Kasumi-1 (cell line): ENCODE data around the gene PCED1A.
"Not testable (repeated sequence)": the region's sequence is repeated elsewhere in the genome, so short reads cannot be mapped to it uniquely, and the experiment has no call there.

Experiments used
- DNase-seq, 2 experiments: peaks; one replicate each; lab custom pipeline; 2025; lab: John Stamatoyannopoulos, UW

PCED1A gene

GRCh38 chr20:2829376-2829775 is 11.1 kb downstream of the PCED1A start:
- DNase-seq, result no peak

GRCh38 chr20:2826655-2827054 is 13.8 kb downstream of the PCED1A start:
- no peak for DNase-seq

- DNase-seq, result no peak
These were observed 14.7 kb downstream of the PCED1A start for GRCh38 chr20:2825761-2826160.

- DNase-seq, result no peak
These were observed 18.4 kb downstream of the PCED1A start for GRCh38 chr20:2822073-2822472.

GRCh38 chr20:2820896-2821869 is 19.3 kb downstream of the PCED1A start:
- no peak for DNase-seq

GRCh38 chr20:2820084-2820895 is 20.2 kb downstream of the PCED1A start:
- DNase-seq, result no peak

GRCh38 chr20:2817891-2818595 is 22.4 kb downstream of the PCED1A start:
- DNase-seq, result no peak

GRCh38 chr20:2817341-2817726 is 23.1 kb downstream of the PCED1A start:
- no peak for DNase-seq

GRCh38 chr20:2816583-2817340 is 23.7 kb downstream of the PCED1A start:
- DNase-seq, result no peak

GRCh38 chr20:2816030-2816582 is 24.3 kb downstream of the PCED1A start, which contains the start of gene TMEM239:
TSS of gene TMEM239 (plus strand) at chr20:2816364. CDS start at chr20:2816555, 191 bp downstream.
- DNase-seq, result no peak

- no peak for DNase-seq
These were observed 25.1 kb downstream of the PCED1A start for GRCh38 chr20:2815242-2815900.

GRCh38 chr20:2814587-2815051 is 25.8 kb downstream of the PCED1A start, which contains the start of gene C20orf141:
TSS of gene C20orf141 (plus strand) at chr20:2814987. CDS start at chr20:2815185, 198 bp downstream.
- peak; percentile 69 to 73 for DNase-seq

- no peak for DNase-seq
These were observed 26.4 kb downstream of the PCED1A start for GRCh38 chr20:2814076-2814475.

GRCh38 chr20:2812189-2812588 is 28.3 kb downstream of the PCED1A start:
- no peak for DNase-seq

- no peak for DNase-seq
These were observed 30.8 kb downstream of the PCED1A start for GRCh38 chr20:2809690-2810089.

- not testable (repeated sequence) for DNase-seq
These were observed 32.5 kb downstream of the PCED1A start for GRCh38 chr20:2807929-2808328.

- DNase-seq, result no peak
These were observed 33.4 kb downstream of the PCED1A start for GRCh38 chr20:2807019-2807418.

- DNase-seq, result no peak
These were observed 34.1 kb downstream of the PCED1A start for GRCh38 chr20:2806351-2806701.

- DNase-seq, result no peak
These were observed 34.6 kb downstream of the PCED1A start for GRCh38 chr20:2805689-2806350.
